GM12878 (cell line): ENCODE results near the gene WIPF1. TPM values are rescaled to one million over a fixed set of nuclear protein-coding genes. Genes with fewer than 3 reads are reported as not detected.

ENCODE experiments used
- ATAC-seq: fragments of 200-7000 bp; cut with Tn5 transposase; 3 replicates; pipeline ENCODE4 v1.9.1; 2020; ENCODE audit warnings: mild to moderate bottlenecking, moderate library complexity
- BruUV-seq: library from RNA; stranded (reverse); fragments of 400-500 nt; replicated peaks from 2 replicates; lab custom pipeline; 2021; lab: Mats Ljungman, UMichigan
- CTCF ChIA-PET: fragments of 300-600 bp; sonication (Branson Sonifier 250); formaldehyde crosslinking; extraction: SDS; loops from one replicate; lab custom pipeline; 2021; ENCODE audit warnings: inconsistent platforms; lab: Yijun Ruan, JAX
- POLR2A ChIA-PET: fragments of 350-600 bp; formaldehyde crosslinking; extraction: SDS; loops from one replicate; lab custom pipeline; 2021; ENCODE audit warnings: inconsistent platforms; lab: Charles Lee
- RAD21 ChIA-PET: fragments of 300-600 bp; sonication (Branson Sonifier 250); formaldehyde crosslinking; loops from one replicate; lab custom pipeline; 2023; ENCODE audit warnings: antibody characterized with exemption; ENCODE audit not compliant: unreplicated experiment; lab: Charles Lee
- SMC1A ChIA-PET: fragments of 300-600 bp; sonication (Branson Sonifier 250); formaldehyde crosslinking; loops from one replicate; lab custom pipeline; 2023; ENCODE audit not compliant: unreplicated experiment, uncharacterized antibody; lab: Charles Lee
- DNase-seq: peaks from one replicate; pipeline ENCODE4 v3.0.0-alpha.2; 2011; ENCODE audit warnings: low read depth, low spot score
- FAIRE-seq: peaks from 3 replicates; lab custom pipeline; 2011; peaks lifted over from hg19 to GRCh38; lab: Jason Lieb, UNC
- H2AFZ ChIP-seq: 2 replicates; pipeline ENCODE4 v1.6.0; 2011; ENCODE audit warnings: low read depth, low read length, control low read depth; ENCODE audit not compliant: control insufficient read depth
- H3K27ac ChIP-seq: 2 replicates; pipeline ENCODE4 v1.5.1; 2011; ENCODE audit warnings: control low read depth; ENCODE audit not compliant: control insufficient read depth, insufficient read depth
- H3K27me3 ChIP-seq, 2 experiments: replicated peaks in 1 of 2; 2 replicates each; pipeline versions ENCODE4 v1.6.0 to v1.6.1; 2011; ENCODE audit warnings: low read length in 1 of 2; ENCODE audit not compliant: control insufficient read depth in 2 of 2, insufficient read depth in 2 of 2
- H3K36me3 ChIP-seq, 2 experiments: 2 replicates each; pipeline ENCODE4 v1.5.1; 2011; ENCODE audit warnings: low read length in 1 of 2; ENCODE audit not compliant: control insufficient read depth in 2 of 2, insufficient read depth in 2 of 2
- H3K4me1 ChIP-seq: 2 replicates; pipeline ENCODE4 v1.6.1; 2011; ENCODE audit warnings: mild to moderate bottlenecking, low read length, moderate library complexity, mixed read lengths; ENCODE audit not compliant: control insufficient read depth, insufficient read depth
- H3K4me2 ChIP-seq: 2 replicates; pipeline ENCODE4 v1.6.0; 2011; ENCODE audit warnings: control low read depth; ENCODE audit not compliant: control insufficient read depth, insufficient read depth
- H3K4me3 ChIP-seq: fragments of 200-600 bp; sonication (generic); 2 replicates; pipeline ENCODE4 v1.5.1; 2016
- H3K79me2 ChIP-seq: 2 replicates; pipeline ENCODE4 v1.6.0; 2011; ENCODE audit warnings: low read length; ENCODE audit not compliant: control insufficient read depth, insufficient read depth
- H3K9ac ChIP-seq: 2 replicates; pipeline ENCODE4 v1.8.0; 2011; ENCODE audit warnings: low read length, control low read depth, mixed read lengths; ENCODE audit not compliant: control insufficient read depth, insufficient read depth
- H3K9me3 ChIP-seq: replicated peaks from 3 replicates; pipeline ENCODE4 v1.5.1; 2011; ENCODE audit warnings: mild to moderate bottlenecking, low read length; ENCODE audit not compliant: control insufficient read depth, insufficient read depth
- H4K20me1 ChIP-seq: 2 replicates; pipeline ENCODE4 v1.6.0; 2011; ENCODE audit not compliant: control insufficient read depth, insufficient read depth
- BHLHE40 ChIP-seq, 2 experiments: fragments of 450-650 bp in 1 of 2; IDR thresholded peaks; 2 replicates each; pipeline ENCODE4 v1.6.1; 2011 to 2017; ENCODE audit warnings: low read depth in 2 of 2, borderline replicate concordance in 1 of 2, improper control_type of control experiment in 1 of 2, low read length in 1 of 2, mild to moderate bottlenecking in 1 of 2
- CHD4 ChIP-seq: fragments of 200-600 bp; sonication (generic); IDR thresholded peaks from 2 replicates; pipeline ENCODE4 v1.6.1; 2016; ENCODE audit warnings: mild to moderate bottlenecking
- E2F4 ChIP-seq: IDR thresholded peaks from 2 replicates; pipeline ENCODE4 v1.6.1; 2012; ENCODE audit warnings: low read depth, low read length, improper control_type of control experiment
- ESRRA ChIP-seq: IDR thresholded peaks from 2 replicates; pipeline ENCODE4 v1.6.1; 2012; ENCODE audit warnings: mild to moderate bottlenecking, low read length, improper control_type of control experiment
- HDGF ChIP-seq: fragments of 450-650 bp; IDR thresholded peaks from 2 replicates; pipeline ENCODE4 v1.6.1; 2016; ENCODE audit warnings: antibody characterized with exemption
- KAT2A ChIP-seq: conservative IDR thresholded peaks from 2 replicates; pipeline ENCODE4 v1.6.1; 2011; ENCODE audit warnings: low read depth, low read length; ENCODE audit not compliant: control insufficient read depth
- PBX3 ChIP-seq: IDR thresholded peaks from 2 replicates; pipeline ENCODE4 v1.6.1; 2011; ENCODE audit warnings: mild to moderate bottlenecking, low read depth, low read length, moderate library complexity; ENCODE audit not compliant: insufficient replicate concordance
- WGBS: methylation state at CpG from one replicate; pipeline ENCODE4 v1.1.6; 2016; ENCODE audit warnings: low lambda C conversion rate; ENCODE audit not compliant: insufficient replicate concordance, insufficient coverage; ENCODE audit errors: missing lambda C conversion rate; 5-methylcytosine and 5-hydroxymethylcytosine counted together
- in situ Hi-C: fragments of 300-500 bp; cut with MboI; formaldehyde crosslinking; loops from 9 replicates; pipeline ENCODE4 v1.14.3; 2018; ENCODE audit warnings: mixed read lengths
- intact Hi-C: fragments of 100-400 bp; cut with micrococcal nuclease; formaldehyde crosslinking; loops from one replicate; pipeline ENCODE4 v1.14.2; 2022; ENCODE audit not compliant: unreplicated experiment
- polyA plus RNA-seq, 11 experiments: library from polyadenylated mRNA; depleted of rRNA in 4 of 11; unstranded in 6 of 11; stranded (reverse) in 5 of 11; fragments of >200 nt; fragmentation: Nextera tagmentation in 4 of 11; fragmentation: Illumina TruSeq in 1 of 11; extraction: Ambion mirVana in 4 of 11; extraction: Trizol in 1 of 11; gene quantifications; 1 replicate in 1 of 11; 2 replicates in 10 of 11; pipeline versions ENCODE4 v1.2.1 to v1.2.3, GENCODE V29; 2011 to 2016; ENCODE audit warnings: inconsistent platforms in 2 of 11, missing spikeins in 2 of 11, low read depth in 1 of 11
- total RNA-seq, 4 experiments: library from RNA; depleted of rRNA in 3 of 4; stranded (reverse); fragments of >200 nt in 3 of 4; fragmentation: Illumina TruSeq in 1 of 4; extraction: Trizol in 1 of 4; gene quantifications; 2 replicates each; pipeline versions ENCODE4 v1.2.1 to v1.2.3, GENCODE V29; 2013 to 2021
- TF ChIP-seq, protein P1 (sequence below): fragments of 150-350 bp; IDR thresholded peaks from 2 replicates; pipeline ENCODE4 v1.6.1; 2016; ENCODE audit warnings: low read depth, low read length
- TF ChIP-seq, protein P2 (sequence below): IDR thresholded peaks from 2 replicates; pipeline ENCODE4 v1.6.1; 2012; ENCODE audit warnings: low read depth, low read length, improper control_type of control experiment

The WIPF1 gene
- total and polyA plus RNA-seq, 10 of the 15 experiments (the other 5 are each of a cell fraction or from before 2014, with no cell fraction given): 23.1 to 188 (median 68.9) TPM

GRCh38 chr2:174540893-174541292, 56.7 kb downstream of the WIPF1 start:
- in situ Hi-C loops (no loop called here), intact Hi-C loops (no loop called here)
- no peak for ATAC-seq
- no peak overlapping the region for H3K27ac ChIP-seq
- FAIRE-seq: no peak
- BruUV-seq: no TSS peak
- ChIA-PET CTCF (interaction anchor here (1.1 kb wide), 1 partner anchor 156 kb away, joined by 3 read pairs; no protein-coding TSS in a partner anchor), RAD21 (no interaction called here), POLR2A (no interaction called here), SMC1A (no interaction called here)
- 63% methylated on average over 5 of the region's 5 CpGs for WGBS
- no peaks in the 10 kb centered on the region for H4K20me1 ChIP-seq
- no peaks in the 10 kb centered on the region for H3K27me3 ChIP-seq
- no peak for TF ChIP-seq HDGF
- TF ChIP-seq E2F4: no peak
- TF ChIP-seq KAT2A: no peak
- no peak for TF ChIP-seq ESRRA
- no peak for TF ChIP-seq PBX3
- no peak for TF ChIP-seq CHD4
- no peak for TF ChIP-seq BHLHE40 (IDR thresholded peaks at IDR 0.05; ENCODE audit: borderline replicate concordance in 1 of 2, low read depth in 2 of 2, low read length in 1 of 2)
- TF ChIP-seq, protein P1, sequence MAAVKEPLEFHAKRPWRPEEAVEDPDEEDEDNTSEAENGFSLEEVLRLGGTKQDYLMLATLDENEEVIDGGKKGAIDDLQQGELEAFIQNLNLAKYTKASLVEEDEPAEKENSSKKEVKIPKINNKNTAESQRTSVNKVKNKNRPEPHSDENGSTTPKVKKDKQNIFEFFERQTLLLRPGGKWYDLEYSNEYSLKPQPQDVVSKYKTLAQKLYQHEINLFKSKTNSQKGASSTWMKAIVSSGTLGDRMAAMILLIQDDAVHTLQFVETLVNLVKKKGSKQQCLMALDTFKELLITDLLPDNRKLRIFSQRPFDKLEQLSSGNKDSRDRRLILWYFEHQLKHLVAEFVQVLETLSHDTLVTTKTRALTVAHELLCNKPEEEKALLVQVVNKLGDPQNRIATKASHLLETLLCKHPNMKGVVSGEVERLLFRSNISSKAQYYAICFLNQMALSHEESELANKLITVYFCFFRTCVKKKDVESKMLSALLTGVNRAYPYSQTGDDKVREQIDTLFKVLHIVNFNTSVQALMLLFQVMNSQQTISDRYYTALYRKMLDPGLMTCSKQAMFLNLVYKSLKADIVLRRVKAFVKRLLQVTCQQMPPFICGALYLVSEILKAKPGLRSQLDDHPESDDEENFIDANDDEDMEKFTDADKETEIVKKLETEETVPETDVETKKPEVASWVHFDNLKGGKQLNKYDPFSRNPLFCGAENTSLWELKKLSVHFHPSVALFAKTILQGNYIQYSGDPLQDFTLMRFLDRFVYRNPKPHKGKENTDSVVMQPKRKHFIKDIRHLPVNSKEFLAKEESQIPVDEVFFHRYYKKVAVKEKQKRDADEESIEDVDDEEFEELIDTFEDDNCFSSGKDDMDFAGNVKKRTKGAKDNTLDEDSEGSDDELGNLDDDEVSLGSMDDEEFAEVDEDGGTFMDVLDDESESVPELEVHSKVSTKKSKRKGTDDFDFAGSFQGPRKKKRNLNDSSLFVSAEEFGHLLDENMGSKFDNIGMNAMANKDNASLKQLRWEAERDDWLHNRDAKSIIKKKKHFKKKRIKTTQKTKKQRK: no peak
- TF ChIP-seq, protein P2, sequence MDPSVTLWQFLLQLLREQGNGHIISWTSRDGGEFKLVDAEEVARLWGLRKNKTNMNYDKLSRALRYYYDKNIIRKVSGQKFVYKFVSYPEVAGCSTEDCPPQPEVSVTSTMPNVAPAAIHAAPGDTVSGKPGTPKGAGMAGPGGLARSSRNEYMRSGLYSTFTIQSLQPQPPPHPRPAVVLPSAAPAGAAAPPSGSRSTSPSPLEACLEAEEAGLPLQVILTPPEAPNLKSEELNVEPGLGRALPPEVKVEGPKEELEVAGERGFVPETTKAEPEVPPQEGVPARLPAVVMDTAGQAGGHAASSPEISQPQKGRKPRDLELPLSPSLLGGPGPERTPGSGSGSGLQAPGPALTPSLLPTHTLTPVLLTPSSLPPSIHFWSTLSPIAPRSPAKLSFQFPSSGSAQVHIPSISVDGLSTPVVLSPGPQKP: no peak
- no peak for DNase-seq
- no peak overlapping the region for H3K9ac ChIP-seq
- no peak overlapping the region for H2AFZ ChIP-seq
- H3K4me3 ChIP-seq: no peak overlapping the region
- H3K36me3 ChIP-seq: no peaks in the 10 kb centered on the region
- no peaks in the 10 kb centered on the region for H3K79me2 ChIP-seq
- no peak overlapping the region for H3K4me2 ChIP-seq
- H3K9me3 ChIP-seq: no peaks in the 10 kb centered on the region
- peaks cover 5% of the 10 kb centered on the region for H3K4me1 ChIP-seq
